HCT116 (cell line): Measurements from ENCODE around the gene UQCR11. TPM values are rescaled to one million over a fixed set of nuclear protein-coding genes. Genes with fewer than 3 reads are reported as not detected.
A peak's percentile ranks its signal among the peaks of the same experiment; 100 is the strongest.

Source experiments
- ATAC-seq: fragments of 200-7000 bp; cut with Tn5 transposase; 2 replicates; pipeline ENCODE4 v1.9.1; 2020; ENCODE audit warnings: mild to moderate bottlenecking, moderate library complexity
- BruUV-seq: library from RNA; stranded (reverse); fragments of 400-500 nt; replicated peaks from 2 replicates; lab custom pipeline; 2021; lab: Mats Ljungman, UMichigan
- CTCF ChIA-PET: fragments of 300-600 bp; sonication (Branson Sonifier 250); formaldehyde crosslinking; loops from one replicate; lab custom pipeline; 2021; ENCODE audit warnings: antibody characterized with exemption; lab: Charles Lee
- POLR2A ChIA-PET: fragments of 300-600, 350-600 bp; sonication (Branson Sonifier 250); formaldehyde crosslinking; loops from one replicate; lab custom pipeline; 2021; ENCODE audit warnings: antibody characterized with exemption; lab: Charles Lee
- RAD21 ChIA-PET, 2 experiments: fragments of 300-600 bp; sonication (Branson Sonifier 250); formaldehyde crosslinking; loops; one replicate each; lab custom pipeline; 2023; ENCODE audit warnings: low total read pairs in 2 of 2; ENCODE audit not compliant: uncharacterized antibody in 2 of 2, unreplicated experiment in 2 of 2, low non-redundant PET in 1 of 2; lab: Charles Lee
- DNase-seq: peaks from one replicate; pipeline ENCODE4 v3.0.0-alpha.2; 2010; ENCODE audit warnings: low read depth, low spot score
- H2AFZ ChIP-seq: fragments of 200-600 bp; shearing (Covaris generic), sonication (generic); 2 replicates; pipeline ENCODE4 v1.6.1; 2017; ENCODE audit warnings: low read depth, mixed run types, mixed read lengths, antibody characterized with exemption, low read length; ENCODE audit not compliant: poor library complexity, severe bottlenecking
- H3K27ac ChIP-seq: 2 replicates; pipeline ENCODE4 v1.5.1; 2012; ENCODE audit warnings: low read depth, low read length
- H3K27me3 ChIP-seq: fragments of 200-600 bp; sonication (generic); 2 replicates; pipeline ENCODE4 v1.6.1; 2016; ENCODE audit warnings: mixed run types, low read length, mixed read lengths; ENCODE audit not compliant: insufficient read depth
- H3K36me3 ChIP-seq, 2 experiments: fragments of 200-500 bp in 1 of 2; fragments of 200-600 bp in 1 of 2; sonication (Bioruptor generic) in 1 of 2; sonication (generic) in 1 of 2; 2 replicates each; pipeline versions ENCODE4 v1.5.1 to v1.6.1; 2014 to 2016; ENCODE audit warnings: low read length in 2 of 2, inconsistent platforms in 1 of 2, mixed read lengths in 1 of 2, mixed run types in 1 of 2; ENCODE audit not compliant: insufficient read depth in 2 of 2, control insufficient read depth in 1 of 2
- H3K4me1 ChIP-seq, 2 experiments: fragments of 200-600 bp in 1 of 2; sonication (generic) in 1 of 2; 2 replicates each; pipeline versions ENCODE4 v1.5.1 to v1.6.1; 2012 to 2017; ENCODE audit warnings: low read length in 2 of 2, inconsistent platforms in 1 of 2, mild to moderate bottlenecking in 1 of 2, mixed read lengths in 1 of 2, mixed run types in 1 of 2, moderate library complexity in 1 of 2; ENCODE audit not compliant: insufficient read depth in 2 of 2, control insufficient read depth in 1 of 2
- H3K4me2 ChIP-seq: fragments of 200-600 bp; sonication (generic); 2 replicates; pipeline ENCODE4 v1.6.1; 2017; ENCODE audit warnings: mixed run types, low read length, mixed read lengths
- H3K4me3 ChIP-seq, 2 experiments: fragments of 200-600 bp in 1 of 2; sonication (generic) in 1 of 2; replicated peaks in 1 of 2; 2 replicates each; pipeline ENCODE4 v1.5.1; 2011 to 2016; ENCODE audit warnings: low read length in 2 of 2, control low read depth in 1 of 2, low read depth in 1 of 2, mild to moderate bottlenecking in 1 of 2, mixed read lengths in 1 of 2, mixed run types in 1 of 2
- H3K79me2 ChIP-seq: fragments of 200-600 bp; sonication (generic); 2 replicates; pipeline ENCODE4 v1.6.1; 2017; ENCODE audit warnings: mild to moderate bottlenecking, mixed run types, low read length, moderate library complexity, mixed read lengths; ENCODE audit not compliant: insufficient read depth
- H3K9ac ChIP-seq: fragments of 200-600 bp; sonication (generic); 2 replicates; pipeline ENCODE4 v1.6.1; 2016; ENCODE audit warnings: low read length, mixed read lengths
- H3K9me2 ChIP-seq: fragments of 200-600 bp; sonication (generic), shearing (Covaris generic); 2 replicates; pipeline ENCODE4 v1.6.1; 2017; ENCODE audit warnings: mixed run types, mild to moderate bottlenecking, moderate library complexity; ENCODE audit not compliant: insufficient read depth
- H3K9me3 ChIP-seq, 2 experiments: fragments of 200-500 bp in 1 of 2; fragments of 200-600 bp in 1 of 2; sonication (Bioruptor generic) in 1 of 2; sonication (generic) in 1 of 2; 2 replicates each; pipeline ENCODE4 v1.6.1; 2014 to 2017; ENCODE audit warnings: low read length in 2 of 2, mixed read lengths in 2 of 2, inconsistent platforms in 1 of 2, low read depth in 1 of 2, mild to moderate bottlenecking in 1 of 2, mixed run types in 1 of 2, moderate library complexity in 1 of 2; ENCODE audit not compliant: control insufficient read depth in 1 of 2, insufficient read depth in 1 of 2
- H4K20me1 ChIP-seq: fragments of 200-600 bp; sonication (generic), shearing (Covaris generic); 2 replicates; pipeline ENCODE4 v1.6.1; 2017; ENCODE audit warnings: mixed run types, mild to moderate bottlenecking, moderate library complexity; ENCODE audit not compliant: insufficient read depth
- CBX3 ChIP-seq: IDR thresholded peaks from 2 replicates; pipeline ENCODE4 v1.6.1; 2012; ENCODE audit warnings: low read depth
- CEBPB ChIP-seq: IDR thresholded peaks from 2 replicates; pipeline ENCODE4 v1.6.1; 2012; ENCODE audit warnings: low read depth
- EGR1 ChIP-seq: IDR thresholded peaks from 2 replicates; pipeline ENCODE4 v1.6.1; 2012; ENCODE audit warnings: low read depth
- EZH2 ChIP-seq: fragments of 200-600 bp; sonication (generic); IDR thresholded peaks from 2 replicates; pipeline ENCODE4 v1.6.1; 2017; ENCODE audit warnings: antibody characterized with exemption, mixed run types
- EZH2phosphoT487 ChIP-seq: fragments of 200-600 bp; IDR thresholded peaks from 2 replicates; pipeline ENCODE4 v1.6.1; 2018; ENCODE audit warnings: antibody characterized with exemption, borderline replicate concordance
- FOSL1 ChIP-seq: IDR thresholded peaks from 2 replicates; pipeline ENCODE4 v1.6.1; 2012; ENCODE audit warnings: low read depth
- POLR2A ChIP-seq: IDR thresholded peaks from 2 replicates; pipeline ENCODE4 v1.7.0; 2011; ENCODE audit warnings: borderline replicate concordance; ENCODE audit not compliant: insufficient read depth, insufficient read length; ENCODE audit errors: extremely low read depth
- POLR2AphosphoS5 ChIP-seq: IDR thresholded peaks from 2 replicates; pipeline ENCODE4 v1.6.1; 2011; ENCODE audit warnings: mild to moderate bottlenecking, low read depth, low read length, moderate library complexity
- RAD21 ChIP-seq: IDR thresholded peaks from 2 replicates; pipeline ENCODE4 v1.6.1; 2012; ENCODE audit warnings: low read depth, mild to moderate bottlenecking
- SRF ChIP-seq: IDR thresholded peaks from 2 replicates; pipeline ENCODE4 v1.6.1; 2012; ENCODE audit warnings: low read depth
- TCF7L2 ChIP-seq: IDR thresholded peaks from 2 replicates; pipeline ENCODE4 v1.7.0; 2011; ENCODE audit warnings: borderline replicate concordance, inconsistent platforms; ENCODE audit not compliant: insufficient read depth, insufficient read length; ENCODE audit errors: extremely low read depth
- YY1 ChIP-seq: IDR thresholded peaks from 2 replicates; pipeline ENCODE4 v1.6.1; 2011; ENCODE audit warnings: low read length, low read depth, moderate library complexity, mild to moderate bottlenecking; ENCODE audit not compliant: insufficient replicate concordance; ENCODE audit errors: extremely low read depth
- ZFX ChIP-seq: fragments of 450-650 bp; IDR thresholded peaks from 2 replicates; pipeline ENCODE4 v1.6.1; 2017
- ZNF274 ChIP-seq: fragments of 200-500 bp; sonication (Bioruptor generic); IDR thresholded peaks from 2 replicates; pipeline ENCODE4 v1.6.1; 2014; ENCODE audit warnings: mild to moderate bottlenecking, low read depth, low read length, inconsistent platforms
- intact Hi-C: fragments of 100-400 bp; cut with micrococcal nuclease; formaldehyde crosslinking; loops from 2 replicates; pipeline ENCODE4 v1.10.0; 2022
- total RNA-seq: library from RNA; stranded (reverse); gene quantifications from one replicate; pipeline ENCODE4 v1.2.1, GENCODE V29; 2021; ENCODE audit not compliant: unreplicated experiment
- TF ChIP-seq, protein P1 (sequence below): IDR thresholded peaks from 2 replicates; pipeline ENCODE4 v1.6.1; 2012
- TF ChIP-seq, protein P2 (sequence below): IDR thresholded peaks from 2 replicates; pipeline ENCODE4 v1.6.1; 2011; ENCODE audit warnings: mild to moderate bottlenecking, low read length, moderate library complexity; ENCODE audit not compliant: insufficient replicate concordance; ENCODE audit errors: extremely low read depth
- TF ChIP-seq, protein P3 (sequence below): IDR thresholded peaks from 2 replicates; pipeline ENCODE4 v1.6.1; 2012
- TF ChIP-seq, protein P4 (sequence below): IDR thresholded peaks from 2 replicates; pipeline ENCODE4 v1.6.1; 2012; ENCODE audit warnings: low read depth

The UQCR11 gene
- total RNA-seq, 1 experiment from 2014 or later, result 303 TPM

DNA sequence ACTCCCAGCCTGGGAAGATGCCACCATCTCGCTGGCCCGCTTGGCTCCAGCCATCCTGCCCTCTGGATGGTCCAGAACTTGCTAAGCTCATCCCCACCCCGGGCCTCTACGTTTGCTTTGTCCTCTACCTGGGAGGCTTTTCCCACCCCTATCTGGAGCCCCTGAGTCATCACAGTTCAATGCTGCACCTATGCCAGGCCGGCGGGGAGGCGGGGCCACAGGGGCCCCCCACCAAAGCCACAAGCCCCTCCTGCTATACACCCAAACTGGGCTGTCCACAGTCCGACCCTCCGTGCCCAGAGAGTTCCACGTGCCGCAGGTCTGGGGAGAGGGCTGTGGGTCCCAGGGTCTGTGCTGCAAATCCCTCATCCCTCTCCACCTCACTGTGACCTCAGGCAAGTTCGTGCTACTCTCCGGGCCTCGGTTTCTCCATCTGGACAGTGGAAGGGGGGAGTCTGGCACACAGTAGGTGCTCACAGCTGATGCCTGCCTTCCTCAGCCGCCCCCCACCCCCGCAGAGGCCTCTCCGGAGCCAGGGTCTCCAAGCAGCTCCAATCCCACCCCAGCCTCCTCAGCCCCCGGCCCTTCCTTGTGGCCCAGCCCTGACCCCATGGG lies 49.0 kb upstream of the UQCR11 start:
- Histone ChIP-seq H3K9ac (no peak overlapping the region), H3K4me2 (peak overlapping the region; percentile 30; the same call in 1 of the 2 replicates), H2AFZ (no peak overlapping the region), H3K27me3 (no peaks in the 10 kb centered on the region), H3K4me1 (peaks cover 27 to 54% of the 10 kb centered on the region in 2 experiments), H3K79me2 (peaks cover 23% of the 10 kb centered on the region), H3K4me3 (no peak overlapping the region), H3K9me2 (no peaks in the 10 kb centered on the region), H3K36me3 (peaks cover 4 to 9% of the 10 kb centered on the region in 2 experiments; a peak in 2 of 4 replicates), H3K9me3 (no peaks in the 10 kb centered on the region), H4K20me1 (no peaks in the 10 kb centered on the region), H3K27ac (peak overlapping the region; percentile 82; the same call in 1 of the 2 replicates)
- intact Hi-C loops, result no loop called here
- no TSS peak for BruUV-seq
- TF ChIP-seq TCF7L2 (no peak), EGR1 (no peak), FOSL1 (no peak), ZFX (no peak), EZH2phosphoT487 (no peak), EZH2 (no peak), RAD21 (no peak), POLR2AphosphoS5 (no peak), CEBPB (no peak), ZNF274 (no peak), YY1 (no peak), CBX3 (no peak), SRF (no peak), POLR2A (no peak)
- TF ChIP-seq, protein P1, sequence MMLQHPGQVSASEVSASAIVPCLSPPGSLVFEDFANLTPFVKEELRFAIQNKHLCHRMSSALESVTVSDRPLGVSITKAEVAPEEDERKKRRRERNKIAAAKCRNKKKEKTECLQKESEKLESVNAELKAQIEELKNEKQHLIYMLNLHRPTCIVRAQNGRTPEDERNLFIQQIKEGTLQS, result no peak
- TF ChIP-seq, protein P2, sequence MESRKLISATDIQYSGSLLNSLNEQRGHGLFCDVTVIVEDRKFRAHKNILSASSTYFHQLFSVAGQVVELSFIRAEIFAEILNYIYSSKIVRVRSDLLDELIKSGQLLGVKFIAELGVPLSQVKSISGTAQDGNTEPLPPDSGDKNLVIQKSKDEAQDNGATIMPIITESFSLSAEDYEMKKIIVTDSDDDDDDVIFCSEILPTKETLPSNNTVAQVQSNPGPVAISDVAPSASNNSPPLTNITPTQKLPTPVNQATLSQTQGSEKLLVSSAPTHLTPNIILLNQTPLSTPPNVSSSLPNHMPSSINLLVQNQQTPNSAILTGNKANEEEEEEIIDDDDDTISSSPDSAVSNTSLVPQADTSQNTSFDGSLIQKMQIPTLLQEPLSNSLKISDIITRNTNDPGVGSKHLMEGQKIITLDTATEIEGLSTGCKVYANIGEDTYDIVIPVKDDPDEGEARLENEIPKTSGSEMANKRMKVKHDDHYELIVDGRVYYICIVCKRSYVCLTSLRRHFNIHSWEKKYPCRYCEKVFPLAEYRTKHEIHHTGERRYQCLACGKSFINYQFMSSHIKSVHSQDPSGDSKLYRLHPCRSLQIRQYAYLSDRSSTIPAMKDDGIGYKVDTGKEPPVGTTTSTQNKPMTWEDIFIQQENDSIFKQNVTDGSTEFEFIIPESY, result no peak
- TF ChIP-seq, protein P3, sequence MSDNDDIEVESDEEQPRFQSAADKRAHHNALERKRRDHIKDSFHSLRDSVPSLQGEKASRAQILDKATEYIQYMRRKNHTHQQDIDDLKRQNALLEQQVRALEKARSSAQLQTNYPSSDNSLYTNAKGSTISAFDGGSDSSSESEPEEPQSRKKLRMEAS, result no peak
- TF ChIP-seq, protein P4, sequence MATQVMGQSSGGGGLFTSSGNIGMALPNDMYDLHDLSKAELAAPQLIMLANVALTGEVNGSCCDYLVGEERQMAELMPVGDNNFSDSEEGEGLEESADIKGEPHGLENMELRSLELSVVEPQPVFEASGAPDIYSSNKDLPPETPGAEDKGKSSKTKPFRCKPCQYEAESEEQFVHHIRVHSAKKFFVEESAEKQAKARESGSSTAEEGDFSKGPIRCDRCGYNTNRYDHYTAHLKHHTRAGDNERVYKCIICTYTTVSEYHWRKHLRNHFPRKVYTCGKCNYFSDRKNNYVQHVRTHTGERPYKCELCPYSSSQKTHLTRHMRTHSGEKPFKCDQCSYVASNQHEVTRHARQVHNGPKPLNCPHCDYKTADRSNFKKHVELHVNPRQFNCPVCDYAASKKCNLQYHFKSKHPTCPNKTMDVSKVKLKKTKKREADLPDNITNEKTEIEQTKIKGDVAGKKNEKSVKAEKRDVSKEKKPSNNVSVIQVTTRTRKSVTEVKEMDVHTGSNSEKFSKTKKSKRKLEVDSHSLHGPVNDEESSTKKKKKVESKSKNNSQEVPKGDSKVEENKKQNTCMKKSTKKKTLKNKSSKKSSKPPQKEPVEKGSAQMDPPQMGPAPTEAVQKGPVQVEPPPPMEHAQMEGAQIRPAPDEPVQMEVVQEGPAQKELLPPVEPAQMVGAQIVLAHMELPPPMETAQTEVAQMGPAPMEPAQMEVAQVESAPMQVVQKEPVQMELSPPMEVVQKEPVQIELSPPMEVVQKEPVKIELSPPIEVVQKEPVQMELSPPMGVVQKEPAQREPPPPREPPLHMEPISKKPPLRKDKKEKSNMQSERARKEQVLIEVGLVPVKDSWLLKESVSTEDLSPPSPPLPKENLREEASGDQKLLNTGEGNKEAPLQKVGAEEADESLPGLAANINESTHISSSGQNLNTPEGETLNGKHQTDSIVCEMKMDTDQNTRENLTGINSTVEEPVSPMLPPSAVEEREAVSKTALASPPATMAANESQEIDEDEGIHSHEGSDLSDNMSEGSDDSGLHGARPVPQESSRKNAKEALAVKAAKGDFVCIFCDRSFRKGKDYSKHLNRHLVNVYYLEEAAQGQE, result no peak
- ChIA-PET POLR2A (no interaction called here), CTCF (interaction anchor here (1.0 to 2.4 kb wide), 2 partner anchors 18 to 108 kb away, joined by 3 to 7 read pairs; no protein-coding TSS in a partner anchor), RAD21 (no interaction called here)
- ATAC-seq (no peak), DNase-seq (no peak)
